DND-41 (cell line): ENCODE results near the gene ARL6.

Source experiments
- CTCF ChIP-seq: IDR thresholded peaks from 2 replicates; pipeline ENCODE4 v1.5.1; 2012; ENCODE audit warnings: borderline replicate concordance, low read length, moderate library complexity, mild to moderate bottlenecking; ENCODE audit not compliant: poor library complexity, severe bottlenecking; ENCODE audit errors: extremely low read depth
- EZH2 ChIP-seq: IDR thresholded peaks from 3 replicates; pipeline ENCODE4 v1.6.1; 2012; ENCODE audit warnings: borderline replicate concordance, low read depth, mild to moderate bottlenecking, moderate library complexity, low read length, inconsistent platforms; ENCODE audit not compliant: severe bottlenecking

- no peak for TF ChIP-seq CTCF
- no peak for TF ChIP-seq EZH2
These were observed 25.8 kb upstream of the ARL6 start for GRCh38 chr3:97738761-97739160.
